Measurements from ENCODE around the gene LGALS13.

Gene LGALS13, protein sequence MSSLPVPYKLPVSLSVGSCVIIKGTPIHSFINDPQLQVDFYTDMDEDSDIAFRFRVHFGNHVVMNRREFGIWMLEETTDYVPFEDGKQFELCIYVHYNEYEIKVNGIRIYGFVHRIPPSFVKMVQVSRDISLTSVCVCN

DNA sequence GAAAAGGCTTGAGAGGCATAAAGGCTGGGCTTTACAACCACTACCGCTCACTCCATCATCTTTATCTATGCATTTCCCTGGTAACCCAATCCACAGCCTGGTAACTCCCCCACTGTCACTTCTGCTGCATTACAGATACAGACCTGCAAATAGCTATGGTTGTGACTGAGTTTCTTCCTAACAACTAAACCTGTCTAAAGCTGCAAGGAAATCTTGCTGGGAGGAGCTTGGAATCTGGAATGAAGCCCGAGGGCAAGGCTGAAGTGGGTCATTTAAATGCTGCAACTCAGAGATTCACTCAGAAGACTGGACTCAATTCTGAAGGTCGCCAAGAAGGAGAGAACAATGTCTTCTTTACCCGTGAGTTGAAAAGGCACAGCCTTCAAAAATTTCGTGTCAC is at the start of gene LGALS13:
Gene LGALS13, plus strand, starts transcription at position 301 of the 400 bp plus-strand sequence. Its CDS starts 45 bp downstream, at position 346.
- DNase-seq, result no peak

- DNase-seq, result no peak
These were observed 49.2 kb upstream of the LGALS13 start for GRCh38 chr19:39553082-39553652.

DNA sequence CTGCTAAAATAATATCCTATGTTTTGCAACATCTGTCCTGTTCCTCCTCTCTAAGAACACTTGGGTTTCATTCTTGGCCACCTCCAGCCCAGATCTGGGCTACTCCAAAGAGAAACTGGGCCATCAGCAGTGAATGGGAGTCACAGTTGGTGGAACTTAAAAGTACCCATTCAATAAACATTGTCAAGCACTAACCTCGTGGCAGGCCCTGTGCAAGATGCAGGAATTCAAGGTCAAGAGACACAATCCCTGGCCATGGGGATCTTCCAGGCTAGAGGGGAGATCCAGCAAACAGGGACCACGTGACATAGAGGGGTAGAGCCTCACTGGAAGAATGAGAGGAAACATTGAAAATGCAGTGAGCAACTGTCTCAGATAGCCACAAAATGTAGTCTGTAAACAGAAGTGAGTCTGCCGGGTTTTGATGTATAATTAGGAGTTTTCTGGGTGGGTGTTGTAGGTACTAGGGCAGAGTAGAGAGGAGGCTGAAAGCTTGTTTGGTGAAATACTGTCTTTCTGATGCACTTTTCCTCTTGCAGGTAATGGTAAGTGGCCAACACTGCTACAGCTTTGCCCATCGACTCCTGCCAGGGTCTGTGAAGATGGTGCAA is 47.5 kb upstream of the LGALS13 start:
- no peak for DNase-seq

- no peak for DNase-seq
These were observed 46.4 kb upstream of the LGALS13 start for GRCh38 chr19:39555883-39556282.

DNA sequence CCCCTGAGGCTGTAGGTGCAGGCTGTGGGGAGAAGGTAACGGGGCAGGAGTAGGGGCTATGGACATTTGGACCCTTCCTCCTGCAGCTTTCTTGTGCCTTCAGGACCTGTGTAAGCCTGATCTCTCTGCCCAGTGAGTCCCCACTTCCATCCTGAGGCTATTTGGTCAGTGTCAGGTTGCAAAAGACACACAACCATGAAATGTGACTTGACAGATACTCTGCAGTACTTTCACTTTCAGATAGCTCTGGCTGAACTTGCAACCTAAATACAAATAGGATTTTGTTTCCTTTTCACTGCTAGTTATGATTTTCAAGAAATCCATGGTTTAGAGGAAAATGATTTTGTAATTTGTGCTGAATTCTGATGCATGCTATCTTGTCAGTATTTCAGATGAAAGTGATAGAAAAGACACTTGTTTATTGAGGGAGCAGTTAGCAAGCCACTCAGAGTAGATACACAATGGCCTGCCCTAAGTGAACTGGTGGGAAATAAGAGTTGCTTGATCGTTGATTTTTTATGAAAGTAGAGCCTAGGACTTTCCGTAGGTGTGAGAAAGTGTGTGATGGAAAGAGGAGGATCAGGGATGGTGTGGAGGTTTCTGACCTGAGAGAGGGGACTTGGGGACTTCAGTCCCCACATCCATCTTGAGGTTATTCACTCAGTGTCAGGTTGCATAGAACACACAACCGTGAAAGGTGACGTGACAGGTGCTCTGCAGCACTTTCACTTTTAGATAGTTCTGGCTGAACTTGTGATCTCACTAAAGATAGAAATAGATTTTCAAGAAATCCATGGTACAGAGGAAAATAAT is 44.3 kb upstream of the LGALS13 start:
- DNase-seq, result no peak

DNA sequence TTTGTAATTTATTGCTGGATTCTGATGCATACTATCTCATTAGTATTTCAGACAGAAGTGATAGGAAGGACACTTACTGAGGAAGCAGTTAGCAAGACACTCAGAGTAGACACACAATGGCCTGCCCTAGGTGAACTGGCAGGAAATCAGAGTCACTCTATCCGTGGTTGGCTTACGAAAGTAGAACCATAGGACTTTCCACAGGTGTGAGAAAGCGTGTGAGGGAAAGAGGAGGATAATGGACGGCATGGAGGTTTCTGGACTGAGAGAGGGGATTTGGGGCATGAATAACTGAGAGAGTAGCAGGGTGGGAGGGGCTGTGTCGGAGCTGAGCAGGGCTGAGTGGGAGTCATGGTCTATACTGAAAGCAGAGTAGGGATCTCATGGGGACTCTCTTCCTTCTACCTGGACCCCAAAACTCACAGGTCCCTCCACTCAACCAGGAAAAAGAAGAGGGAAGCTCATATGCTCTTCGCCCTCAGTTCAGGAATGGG is 43.7 kb upstream of the LGALS13 start:
- DNase-seq, result no peak

- no peak for DNase-seq
These were observed 38.9 kb upstream of the LGALS13 start for GRCh38 chr19:39563408-39563807.

- DNase-seq, result no peak
These were observed 36.3 kb upstream of the LGALS13 start for GRCh38 chr19:39566064-39566463.

GRCh38 chr19:39568604-39569003 is 33.7 kb upstream of the LGALS13 start:
- no peak for DNase-seq

- peak; percentile 50 to 58 for DNase-seq
These were observed 19.9 kb upstream of the LGALS13 start for GRCh38 chr19:39582442-39582841.

DNA sequence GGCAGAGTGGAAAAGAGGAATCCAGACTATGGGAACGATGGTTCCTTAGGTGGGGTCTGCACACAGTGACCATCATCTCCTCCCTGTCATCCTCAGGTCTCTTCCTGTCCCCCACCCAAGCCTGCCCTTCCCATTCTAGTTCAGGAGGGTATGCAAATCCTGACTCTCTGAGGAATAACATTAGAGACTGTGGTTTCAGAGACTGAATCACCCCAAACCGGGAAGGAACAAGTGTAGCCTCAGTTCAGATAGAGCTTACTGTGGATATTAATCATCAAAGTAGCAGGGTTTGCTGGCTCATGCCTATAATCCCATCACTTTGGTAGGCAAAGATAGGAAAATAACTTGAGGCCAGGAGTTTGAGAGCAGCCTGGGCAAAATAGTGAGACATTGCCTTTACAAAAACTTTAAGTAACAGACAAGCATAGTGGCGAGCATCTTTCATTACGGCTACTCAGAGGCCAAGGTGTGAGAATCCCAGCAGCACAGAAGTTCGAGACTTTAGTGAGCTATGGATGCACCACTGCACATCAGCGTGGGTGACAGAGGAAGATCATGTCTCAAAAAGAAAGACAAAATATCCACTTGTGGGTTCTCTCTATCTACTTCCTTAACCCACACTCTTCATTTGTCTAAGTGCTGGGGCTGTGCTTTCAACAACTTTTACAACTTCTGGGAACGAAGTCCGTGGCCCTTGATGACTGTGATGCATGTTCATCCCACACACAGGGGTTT is 19.3 kb upstream of the LGALS13 start:
- DNase-seq, result peak; percentile 12 to 30

DNA sequence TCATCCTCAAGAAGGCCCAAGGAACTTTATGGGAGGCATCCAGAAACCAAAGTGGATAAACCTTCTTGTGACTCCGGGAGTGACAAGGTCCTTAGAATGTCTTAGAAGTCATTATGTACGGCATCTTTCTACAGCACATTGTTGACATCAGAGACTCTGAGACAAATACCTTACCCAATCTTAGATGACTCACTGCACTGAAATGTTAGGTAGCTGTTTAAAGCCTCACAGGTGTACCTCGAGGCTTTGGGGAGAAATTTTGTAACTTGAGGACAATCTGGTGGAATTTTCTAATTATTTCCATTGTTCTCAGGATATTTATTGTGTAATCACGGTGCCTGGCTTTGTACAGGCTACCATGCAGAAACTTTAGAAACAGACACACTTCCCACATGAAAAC is 14.8 kb upstream of the LGALS13 start:
- no peak for DNase-seq

DNA sequence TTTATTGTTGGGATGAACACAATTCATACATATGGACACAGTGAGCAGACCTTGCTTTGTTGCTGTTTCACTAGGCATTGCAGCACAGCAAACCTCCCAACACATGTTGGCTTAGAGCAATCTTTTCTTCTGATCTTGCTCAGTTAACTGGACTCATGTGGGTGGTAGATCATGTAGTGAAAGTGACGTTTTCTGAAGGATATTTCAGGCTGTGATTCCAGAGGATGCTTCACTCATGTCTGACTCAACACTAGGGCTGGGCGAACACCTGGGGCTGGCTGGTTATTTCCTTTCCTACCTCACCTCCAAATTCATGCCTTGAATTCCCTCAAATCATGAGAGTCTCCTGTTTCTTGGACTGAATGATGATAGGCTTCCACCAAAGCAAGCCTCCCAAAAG is 14.3 kb upstream of the LGALS13 start:
- DNase-seq, result no peak

DNA sequence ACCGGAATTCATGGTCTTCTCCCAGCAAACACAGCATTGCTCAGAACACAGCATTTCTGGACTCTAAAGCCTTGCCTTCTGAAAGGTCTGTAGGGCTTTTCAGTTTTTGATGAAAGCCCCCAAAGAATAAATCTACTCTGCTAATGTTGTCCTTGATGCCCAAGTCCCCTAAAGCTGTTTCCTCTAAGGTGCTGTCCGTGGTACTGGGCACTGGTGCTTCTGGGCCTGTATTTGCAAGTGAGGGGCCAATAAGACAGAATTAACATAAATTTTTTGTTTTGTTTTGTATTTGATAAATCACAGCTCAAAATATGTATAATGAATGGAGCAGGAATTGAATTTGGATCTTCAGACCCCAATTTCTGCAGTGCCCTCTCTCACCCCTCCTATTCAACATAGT is 12.1 kb upstream of the LGALS13 start:
- DNase-seq, result peak in 1 of 2 experiments; percentile 7

DNA sequence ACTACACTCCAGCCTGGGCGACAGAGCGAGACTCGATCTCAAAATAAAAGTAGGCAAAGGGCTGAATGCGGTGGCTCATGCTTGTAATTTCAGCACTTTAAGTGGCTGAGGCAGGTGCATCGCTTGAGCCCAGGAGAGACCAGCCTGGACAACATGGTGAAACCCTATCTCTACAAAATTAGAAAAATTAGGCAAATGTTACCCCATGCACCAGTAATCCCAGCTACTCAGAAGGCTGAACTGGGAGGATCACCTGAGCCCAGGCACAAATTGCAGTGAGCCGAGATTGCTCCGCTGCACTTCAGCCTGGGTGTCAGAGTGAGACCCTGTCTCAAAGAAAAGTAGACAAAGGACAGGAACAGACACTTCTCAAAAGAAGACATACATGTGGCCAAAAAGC is 9.9 kb upstream of the LGALS13 start:
- no peak for DNase-seq

GRCh38 chr19:39595950-39596349 is 6.4 kb upstream of the LGALS13 start:
- no peak for DNase-seq

GRCh38 chr19:39596911-39597310 is 5.4 kb upstream of the LGALS13 start:
- no peak for DNase-seq

GRCh38 chr19:39599116-39599515 is 3.2 kb upstream of the LGALS13 start:
- peak; percentile 42 to 46 for DNase-seq

DNA sequence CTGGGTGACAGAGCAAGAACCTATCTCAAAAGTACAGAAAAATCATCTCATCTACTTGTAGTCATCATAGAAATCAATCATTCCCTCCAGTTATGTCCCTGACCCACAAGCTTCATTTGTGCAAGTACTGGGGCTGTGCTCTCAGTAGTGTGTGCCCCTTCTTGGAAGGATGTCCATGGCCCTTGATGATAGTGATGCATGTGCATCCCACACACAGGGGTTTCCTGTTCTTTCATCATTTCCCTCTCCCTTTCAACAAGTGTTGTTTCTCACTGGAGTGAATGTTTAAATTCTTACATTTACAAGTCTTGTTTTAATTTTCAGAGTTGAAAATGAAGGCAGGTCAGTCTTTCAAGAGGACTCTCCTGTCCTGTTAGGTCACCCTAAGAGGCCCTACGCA is 1.5 kb downstream of the LGALS13 start:
- DNase-seq, result no peak

DNA sequence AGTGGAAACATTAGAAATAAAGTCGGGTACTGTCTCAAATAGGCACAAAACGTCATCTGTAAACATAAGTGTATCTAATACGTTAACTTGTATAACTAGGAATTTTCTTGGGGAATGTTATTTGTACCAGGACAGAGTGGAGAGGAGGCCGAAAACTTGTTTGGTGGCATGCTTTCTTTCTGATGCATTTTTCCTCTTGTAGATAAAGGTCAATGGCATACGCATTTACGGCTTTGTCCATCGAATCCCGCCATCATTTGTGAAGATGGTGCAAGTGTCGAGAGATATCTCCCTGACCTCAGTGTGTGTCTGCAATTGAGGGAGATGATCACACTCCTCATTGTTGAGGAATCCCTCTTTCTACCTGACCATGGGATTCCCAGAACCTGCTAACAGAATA is 4.7 kb downstream of the LGALS13 start:
- no peak for DNase-seq

GRCh38 chr19:39607561-39607960 is 5.2 kb downstream of the LGALS13 start:
- DNase-seq, result no peak

DNA sequence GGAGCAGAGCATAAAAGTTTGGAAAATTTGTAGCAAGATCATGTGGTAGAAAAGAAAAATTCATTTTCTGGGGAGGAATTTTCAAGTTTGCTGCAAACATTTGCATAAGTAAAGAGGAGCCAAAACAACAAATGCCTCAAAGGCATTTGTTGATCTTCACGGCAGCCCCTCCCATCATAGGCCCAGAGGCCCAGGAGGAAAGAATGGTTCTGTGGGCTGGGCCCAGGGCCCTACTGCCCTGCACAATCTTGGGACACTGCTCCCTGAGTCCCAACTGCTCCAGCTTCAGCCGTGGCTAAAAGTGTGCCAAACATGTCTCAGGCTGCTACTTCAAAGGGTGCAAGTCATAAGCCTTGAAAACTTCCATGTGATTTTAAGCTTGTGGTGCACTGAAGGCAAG is 11.3 kb downstream of the LGALS13 start:
- DNase-seq, result no peak

- no peak for DNase-seq
These were observed 15.4 kb downstream of the LGALS13 start for GRCh38 chr19:39617745-39618144.

Data from activated CD4-positive, alpha-beta T cell treated with anti-CD3 and anti-CD28 coated beads, Interleukin-2, amount 50 U/mL, for 48 hours (primary cell).